Measurements from ENCODE around the gene SLC35F6. TPM values are rescaled to one million over a fixed set of nuclear protein-coding genes. Genes with fewer than 3 reads are reported as not detected.
"Not testable (repeated sequence)": the region's sequence is repeated elsewhere in the genome, so short reads cannot be mapped to it uniquely, and the experiment has no call there.

SLC35F6 gene
- polyA plus RNA-seq, 1 donor (not counting 4 experiments of a cell fraction or from before 2014, with no cell fraction given) = 25.7 TPM

GRCh38 chr2:26759845-26760244 lies 4.2 kb upstream of the SLC35F6 start:
- no peaks in the 10 kb centered on the region for H3K27me3 ChIP-seq (ENCODE audit: control insufficient read depth, extremely low read depth, insufficient read depth, low read length)
- H3K9ac ChIP-seq (ENCODE audit: control insufficient read depth, extremely low read depth, insufficient read depth, low read length) = no peak overlapping the region
- H3K79me2 ChIP-seq (ENCODE audit: control insufficient read depth, insufficient read depth, low read length) = peaks cover 8% of the 10 kb centered on the region
- TF ChIP-seq EZH2 (IDR thresholded peaks at IDR 0.05; ENCODE audit: low read length) (no peak), CTCF (optimal IDR thresholded peaks at IDR 0.05 in 1 of 3, IDR thresholded peaks at IDR 0.05 in 1 of 3, conservative IDR thresholded peaks at IDR 0.05 in 1 of 3; ENCODE audit: extremely low read depth in 1 of 3, insufficient read depth in 2 of 3, low read length in 3 of 3) (no peak)
- no peak for DNase-seq (ENCODE audit: low read depth, low spot score)
- no peaks in the 10 kb centered on the region for H3K9me3 ChIP-seq (ENCODE audit: control insufficient read depth, low read depth, low read length)
- no peak overlapping the region for H3K4me2 ChIP-seq (ENCODE audit: control insufficient read depth, extremely low read depth, insufficient read depth, low read depth, low read length)
- H3K4me1 ChIP-seq (ENCODE audit: control insufficient read depth, extremely low read depth, insufficient read depth, low read length) = peaks cover 21% of the 10 kb centered on the region
- dilution Hi-C loops (cut with MboI; ENCODE audit: extremely low pct_ligation_motif_present, low sequenced_read_pairs) = no loop called here
- H2AFZ ChIP-seq (ENCODE audit: control insufficient read depth, low read length) = no peak overlapping the region
- no peaks in the 10 kb centered on the region for H3K9me1 ChIP-seq (ENCODE audit: control insufficient read depth, extremely low read depth, insufficient read depth, low read length)
- H3K36me3 ChIP-seq (ENCODE audit: control insufficient read depth in 2 of 2, extremely low read depth in 1 of 2, insufficient read depth in 2 of 2, low read length in 2 of 2) = no peaks in the 10 kb centered on the region
- no peak for FAIRE-seq
- no peak overlapping the region for H3K27ac ChIP-seq (ENCODE audit: control insufficient read depth, insufficient read depth, low read length)
- H3K4me3 ChIP-seq (ENCODE audit: control insufficient read depth in 2 of 3, extremely low read depth in 1 of 3, insufficient read depth in 2 of 3, low read depth in 1 of 3, low read length in 3 of 3) = no peak overlapping the region
- H4K20me1 ChIP-seq (ENCODE audit: control insufficient read depth, extremely low read depth, insufficient read depth, low read length) = no peaks in the 10 kb centered on the region

- H3K36me3 ChIP-seq (ENCODE audit: control insufficient read depth in 2 of 2, extremely low read depth in 1 of 2, insufficient read depth in 2 of 2, low read length in 2 of 2); FAIRE-seq; dilution Hi-C loops (cut with MboI; ENCODE audit: extremely low pct_ligation_motif_present, low sequenced_read_pairs); H3K4me2 ChIP-seq (ENCODE audit: control insufficient read depth, extremely low read depth, insufficient read depth, low read depth, low read length); DNase-seq (ENCODE audit: low read depth, low spot score); H3K4me3 ChIP-seq (ENCODE audit: control insufficient read depth in 2 of 3, extremely low read depth in 1 of 3, insufficient read depth in 2 of 3, low read depth in 1 of 3, low read length in 3 of 3); H3K9me3 ChIP-seq (ENCODE audit: control insufficient read depth, low read depth, low read length); H4K20me1 ChIP-seq (ENCODE audit: control insufficient read depth, extremely low read depth, insufficient read depth, low read length); H3K9me1 ChIP-seq (ENCODE audit: control insufficient read depth, extremely low read depth, insufficient read depth, low read length); H3K27me3 ChIP-seq (ENCODE audit: control insufficient read depth, extremely low read depth, insufficient read depth, low read length); H2AFZ ChIP-seq (ENCODE audit: control insufficient read depth, low read length); H3K9ac ChIP-seq (ENCODE audit: control insufficient read depth, extremely low read depth, insufficient read depth, low read length); H3K27ac ChIP-seq (ENCODE audit: control insufficient read depth, insufficient read depth, low read length): not testable (repeated sequence)
- Histone ChIP-seq H3K4me1 (ENCODE audit: control insufficient read depth, extremely low read depth, insufficient read depth, low read length) (peaks cover 31% of the 10 kb centered on the region), H3K79me2 (ENCODE audit: control insufficient read depth, insufficient read depth, low read length) (peaks cover 19% of the 10 kb centered on the region)
Observed at GRCh38 chr2:26760991-26761390, 3.1 kb upstream of the SLC35F6 start.

- Histone ChIP-seq H3K79me2 (ENCODE audit: control insufficient read depth, insufficient read depth, low read length) (peaks cover 37% of the 10 kb centered on the region), H3K27ac (ENCODE audit: control insufficient read depth, insufficient read depth, low read length) (no peak overlapping the region), H3K4me1 (ENCODE audit: control insufficient read depth, extremely low read depth, insufficient read depth, low read length) (peaks cover 38% of the 10 kb centered on the region), H3K4me2 (ENCODE audit: control insufficient read depth, extremely low read depth, insufficient read depth, low read depth, low read length) (no peak overlapping the region), H3K9me1 (ENCODE audit: control insufficient read depth, extremely low read depth, insufficient read depth, low read length) (peaks cover 4% of the 10 kb centered on the region), H3K36me3 (ENCODE audit: control insufficient read depth in 2 of 2, extremely low read depth in 1 of 2, insufficient read depth in 2 of 2, low read length in 2 of 2) (peaks cover 2 to 3% of the 10 kb centered on the region in 2 experiments), H2AFZ (ENCODE audit: control insufficient read depth, low read length) (no peak overlapping the region), H3K9ac (ENCODE audit: control insufficient read depth, extremely low read depth, insufficient read depth, low read length) (no peak overlapping the region), H4K20me1 (ENCODE audit: control insufficient read depth, extremely low read depth, insufficient read depth, low read length) (no peaks in the 10 kb centered on the region), H3K27me3 (ENCODE audit: control insufficient read depth, extremely low read depth, insufficient read depth, low read length) (no peaks in the 10 kb centered on the region), H3K9me3 (ENCODE audit: control insufficient read depth, low read depth, low read length) (no peaks in the 10 kb centered on the region), H3K4me3 (ENCODE audit: control insufficient read depth in 2 of 3, extremely low read depth in 1 of 3, insufficient read depth in 2 of 3, low read depth in 1 of 3, low read length in 3 of 3) (no peak overlapping the region)
- dilution Hi-C loops (cut with MboI; ENCODE audit: extremely low pct_ligation_motif_present, low sequenced_read_pairs) = no loop called here
- FAIRE-seq (no peak), DNase-seq (ENCODE audit: low read depth, low spot score) (no peak)
- TF ChIP-seq EZH2 (IDR thresholded peaks at IDR 0.05; ENCODE audit: low read length) (no peak), CTCF (optimal IDR thresholded peaks at IDR 0.05 in 1 of 3, IDR thresholded peaks at IDR 0.05 in 1 of 3, conservative IDR thresholded peaks at IDR 0.05 in 1 of 3; ENCODE audit: extremely low read depth in 1 of 3, insufficient read depth in 2 of 3, low read length in 3 of 3) (no peak)
Observed at GRCh38 chr2:26763019-26763418, 1.1 kb upstream of the SLC35F6 start.

Data from keratinocyte (primary cell).